HepG2 (cell line): ENCODE data around the gene BPIFB4. TPM values are rescaled to one million over a fixed set of nuclear protein-coding genes. Genes with fewer than 3 reads are reported as not detected.

Source experiments
- BORCS8-MEF2B ChIP-seq: sonication (generic); formaldehyde crosslinking; IDR thresholded peaks from 2 replicates; pipeline ENCODE4 v1.8.0; 2022; ENCODE audit warnings: mild to moderate bottlenecking, missing genetic modification reagents
- CENPT ChIP-seq: sonication (generic); formaldehyde crosslinking; IDR thresholded peaks from 2 replicates; pipeline ENCODE4 v1.8.0; 2022; ENCODE audit warnings: low read depth, mild to moderate bottlenecking, moderate library complexity, missing genetic modification reagents
- ERF ChIP-seq: IDR thresholded peaks from 2 replicates; pipeline ENCODE4 v1.6.1; 2018; ENCODE audit warnings: missing biosample characterization, missing genetic modification reagents
- GFI1 ChIP-seq: sonication (generic); formaldehyde crosslinking; IDR thresholded peaks from 2 replicates; pipeline ENCODE4 v1.5.0; 2020; ENCODE audit warnings: missing genetic modification reagents, mild to moderate bottlenecking, borderline replicate concordance
- HIVEP1 ChIP-seq: sonication (generic); formaldehyde crosslinking; IDR thresholded peaks from 2 replicates; pipeline ENCODE4 v1.4.0; 2020; ENCODE audit warnings: mild to moderate bottlenecking, missing genetic modification reagents
- HMG20A ChIP-seq: IDR thresholded peaks from 2 replicates; pipeline ENCODE4 v1.6.1; 2016; ENCODE audit warnings: borderline replicate concordance
- MATR3 ChIP-seq: sonication (generic); formaldehyde crosslinking; IDR thresholded peaks from 2 replicates; pipeline ENCODE4 v1.4.0; 2020; ENCODE audit warnings: missing genetic modification reagents
- NKX3-1 ChIP-seq: sonication (generic); formaldehyde crosslinking; IDR thresholded peaks from 2 replicates; pipeline ENCODE4 v1.5.0; 2020; ENCODE audit warnings: missing genetic modification reagents
- NR2F1 ChIP-seq, 2 experiments: fragments of 450-650 bp in 1 of 2; formaldehyde crosslinking in 1 of 2; IDR thresholded peaks; 2 replicates each; pipeline versions ENCODE4 v1.5.0 to v1.6.1; 2016 to 2020; ENCODE audit warnings: mild to moderate bottlenecking in 1 of 2, missing compliant biosample characterization in 1 of 2, missing genetic modification reagents in 1 of 2, moderate library complexity in 1 of 2
- NR2F6 ChIP-seq, 2 experiments: IDR thresholded peaks; 2 replicates each; pipeline ENCODE4 v1.6.1; 2016; ENCODE audit warnings: antibody characterized with exemption in 1 of 2, mild to moderate bottlenecking in 1 of 2
- SOX13 ChIP-seq, 3 experiments: fragments of 450-650 bp in 1 of 3; sonication (generic) in 1 of 3; formaldehyde crosslinking in 1 of 3; IDR thresholded peaks in 2 of 3; conservative IDR thresholded peaks in 1 of 3; 2 replicates each; pipeline versions ENCODE4 v1.5.0 to v1.6.1; 2016 to 2020; ENCODE audit warnings: antibody characterized with exemption in 1 of 3, mild to moderate bottlenecking in 1 of 3, missing compliant biosample characterization in 1 of 3, missing genetic modification reagents in 1 of 3, moderate library complexity in 1 of 3
- SOX5 ChIP-seq: IDR thresholded peaks from 2 replicates; pipeline ENCODE4 v1.6.1; 2016; ENCODE audit warnings: borderline replicate concordance
- TARDBP ChIP-seq: sonication (generic); formaldehyde crosslinking; IDR thresholded peaks from 2 replicates; pipeline ENCODE4 v1.8.0; 2022; ENCODE audit warnings: mild to moderate bottlenecking, missing genetic modification reagents
- TBP ChIP-seq: sonication (generic); formaldehyde crosslinking; IDR thresholded peaks from 2 replicates; pipeline ENCODE4 v1.5.0; 2020; ENCODE audit warnings: missing genetic modification reagents
- ZNF460 ChIP-seq: sonication (generic); formaldehyde crosslinking; IDR thresholded peaks from 2 replicates; pipeline ENCODE4 v1.5.1; 2020; ENCODE audit warnings: missing genetic modification reagents, mild to moderate bottlenecking, borderline replicate concordance
- ZNF484 ChIP-seq: sonication (generic); formaldehyde crosslinking; IDR thresholded peaks from 2 replicates; pipeline ENCODE4 v1.5.1; 2020; ENCODE audit warnings: mild to moderate bottlenecking, low read depth, missing genetic modification reagents, borderline replicate concordance
- ZNF780A ChIP-seq: sonication (generic); formaldehyde crosslinking; IDR thresholded peaks from 2 replicates; pipeline ENCODE4 v1.8.0; 2022; ENCODE audit warnings: mild to moderate bottlenecking, missing genetic modification reagents, moderate library complexity
- polyA plus RNA-seq, 8 experiments: library from polyadenylated mRNA; depleted of rRNA in 3 of 8; stranded (reverse) in 7 of 8; unstranded in 1 of 8; fragments of >200 nt; fragmentation: Illumina TruSeq in 4 of 8; extraction: Trizol in 4 of 8; gene quantifications; 2 replicates each; pipeline versions ENCODE4 v1.2.1 to v1.2.3, GENCODE V29; 2011 to 2016; ENCODE audit warnings: low read depth in 4 of 8, missing spikeins in 1 of 8, mixed read lengths in 1 of 8; ENCODE audit not compliant: insufficient read depth in 1 of 8
- total RNA-seq, 5 experiments: library from RNA; depleted of rRNA; stranded (reverse); fragments of >200 nt; fragmentation: Illumina TruSeq; extraction: Trizol; gene quantifications; 2 replicates each; pipeline ENCODE4 v1.2.3, GENCODE V29; 2016; ENCODE audit warnings: low read depth in 1 of 5
- TF ChIP-seq, protein P1 (sequence below): sonication (generic); formaldehyde crosslinking; IDR thresholded peaks from 2 replicates; pipeline ENCODE4 v1.4.0; 2020; ENCODE audit warnings: missing genetic modification reagents
- TF ChIP-seq, protein P2 (sequence below): sonication (generic); formaldehyde crosslinking; IDR thresholded peaks from 2 replicates; pipeline ENCODE4 v1.4.0; 2020; ENCODE audit warnings: missing genetic modification reagents
- TF ChIP-seq, protein P3 (sequence below): sonication (generic); formaldehyde crosslinking; IDR thresholded peaks from 2 replicates; pipeline ENCODE4 v1.9.0; 2021; ENCODE audit warnings: mild to moderate bottlenecking, missing genetic modification reagents

BPIFB4 gene
- total and polyA plus RNA-seq, 2 of the 13 experiments (the other 11 are each of a cell fraction or from before 2014, with no cell fraction given) = 0.09 TPM; not detected in 1

DNA sequence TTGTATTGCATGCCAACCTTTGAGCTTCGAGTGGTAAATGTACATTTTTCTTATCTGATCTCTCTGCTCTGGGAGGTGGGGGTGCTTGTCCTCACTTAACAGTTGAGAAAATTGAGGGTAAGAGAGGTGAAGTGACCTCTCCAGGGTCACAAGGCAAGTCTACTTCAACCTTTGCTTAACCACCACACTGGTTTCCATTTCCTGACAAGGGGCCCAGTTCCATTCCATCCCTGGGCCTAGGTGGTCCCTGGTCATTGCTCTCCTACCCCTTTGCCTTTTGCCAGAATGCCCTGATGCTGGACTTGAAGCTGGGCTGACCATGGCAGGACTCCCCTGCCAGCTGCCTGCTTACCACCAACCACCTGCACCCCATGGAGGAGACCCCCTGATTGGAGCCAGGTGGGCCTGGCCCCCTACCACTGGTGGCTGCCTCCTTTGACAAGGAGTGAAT lies 35.7 kb upstream of the BPIFB4 start (continued):
- TF ChIP-seq HIVEP1 (CRISPR knock-in tag) (0 out of 2 replicates have a peak, but pooled peaks have one; percentile 30), TARDBP (CRISPR knock-in tag) (peak; percentile 20; the same call in 1 of the 2 replicates), ZNF484 (no peak), ERF (CRISPR knock-in tag) (no peak), CENPT (CRISPR knock-in tag) (no peak), NKX3-1 (no peak), BORCS8-MEF2B (no peak), SOX13 (IDR thresholded peaks at IDR 0.05) (no peak), SOX13 (CRISPR knock-in tag; conservative IDR thresholded peaks at IDR 0.05 in 1 of 2, IDR thresholded peaks at IDR 0.05 in 1 of 2) (peak in 1 of 2 experiments; percentile 88; a peak in 1 of 4 replicates), TBP (no peak), ZNF460 (CRISPR knock-in tag) (no peak), ZNF780A (no peak), GFI1 (no peak), MATR3 (no peak), SOX5 (CRISPR knock-in tag) (0 out of 2 replicates have a peak, but pooled peaks have one; percentile 83), HMG20A (CRISPR knock-in tag) (peak; percentile 43; the same call in 1 of the 2 replicates), NR2F1 (CRISPR knock-in tag; IDR thresholded peaks at IDR 0.05) (0 out of 4 replicates have a peak, but pooled peaks of 1 of the 2 experiments have one; percentile 8), NR2F6 (IDR thresholded peaks at IDR 0.05) (peak; percentile 87), NR2F6 (CRISPR knock-in tag; IDR thresholded peaks at IDR 0.05) (peak; percentile 85)
- TF ChIP-seq, protein P1, sequence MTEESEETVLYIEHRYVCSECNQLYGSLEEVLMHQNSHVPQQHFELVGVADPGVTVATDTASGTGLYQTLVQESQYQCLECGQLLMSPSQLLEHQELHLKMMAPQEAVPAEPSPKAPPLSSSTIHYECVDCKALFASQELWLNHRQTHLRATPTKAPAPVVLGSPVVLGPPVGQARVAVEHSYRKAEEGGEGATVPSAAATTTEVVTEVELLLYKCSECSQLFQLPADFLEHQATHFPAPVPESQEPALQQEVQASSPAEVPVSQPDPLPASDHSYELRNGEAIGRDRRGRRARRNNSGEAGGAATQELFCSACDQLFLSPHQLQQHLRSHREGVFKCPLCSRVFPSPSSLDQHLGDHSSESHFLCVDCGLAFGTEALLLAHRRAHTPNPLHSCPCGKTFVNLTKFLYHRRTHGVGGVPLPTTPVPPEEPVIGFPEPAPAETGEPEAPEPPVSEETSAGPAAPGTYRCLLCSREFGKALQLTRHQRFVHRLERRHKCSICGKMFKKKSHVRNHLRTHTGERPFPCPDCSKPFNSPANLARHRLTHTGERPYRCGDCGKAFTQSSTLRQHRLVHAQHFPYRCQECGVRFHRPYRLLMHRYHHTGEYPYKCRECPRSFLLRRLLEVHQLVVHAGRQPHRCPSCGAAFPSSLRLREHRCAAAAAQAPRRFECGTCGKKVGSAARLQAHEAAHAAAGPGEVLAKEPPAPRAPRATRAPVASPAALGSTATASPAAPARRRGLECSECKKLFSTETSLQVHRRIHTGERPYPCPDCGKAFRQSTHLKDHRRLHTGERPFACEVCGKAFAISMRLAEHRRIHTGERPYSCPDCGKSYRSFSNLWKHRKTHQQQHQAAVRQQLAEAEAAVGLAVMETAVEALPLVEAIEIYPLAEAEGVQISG (CRISPR knock-in tag) = no peak
- TF ChIP-seq, protein P2, sequence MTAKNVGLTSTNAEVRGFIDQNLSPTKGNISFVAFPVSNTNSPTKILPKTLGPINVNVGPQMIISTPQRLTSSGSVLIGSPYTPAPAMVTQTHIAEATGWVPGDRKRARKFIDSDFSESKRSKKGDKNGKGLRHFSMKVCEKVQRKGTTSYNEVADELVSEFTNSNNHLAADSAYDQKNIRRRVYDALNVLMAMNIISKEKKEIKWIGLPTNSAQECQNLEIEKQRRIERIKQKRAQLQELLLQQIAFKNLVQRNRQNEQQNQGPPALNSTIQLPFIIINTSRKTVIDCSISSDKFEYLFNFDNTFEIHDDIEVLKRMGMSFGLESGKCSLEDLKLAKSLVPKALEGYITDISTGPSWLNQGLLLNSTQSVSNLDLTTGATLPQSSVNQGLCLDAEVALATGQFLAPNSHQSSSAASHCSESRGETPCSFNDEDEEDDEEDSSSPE (CRISPR knock-in tag) = peak; percentile 35; the same call in 1 of the 2 replicates
- TF ChIP-seq, protein P3, sequence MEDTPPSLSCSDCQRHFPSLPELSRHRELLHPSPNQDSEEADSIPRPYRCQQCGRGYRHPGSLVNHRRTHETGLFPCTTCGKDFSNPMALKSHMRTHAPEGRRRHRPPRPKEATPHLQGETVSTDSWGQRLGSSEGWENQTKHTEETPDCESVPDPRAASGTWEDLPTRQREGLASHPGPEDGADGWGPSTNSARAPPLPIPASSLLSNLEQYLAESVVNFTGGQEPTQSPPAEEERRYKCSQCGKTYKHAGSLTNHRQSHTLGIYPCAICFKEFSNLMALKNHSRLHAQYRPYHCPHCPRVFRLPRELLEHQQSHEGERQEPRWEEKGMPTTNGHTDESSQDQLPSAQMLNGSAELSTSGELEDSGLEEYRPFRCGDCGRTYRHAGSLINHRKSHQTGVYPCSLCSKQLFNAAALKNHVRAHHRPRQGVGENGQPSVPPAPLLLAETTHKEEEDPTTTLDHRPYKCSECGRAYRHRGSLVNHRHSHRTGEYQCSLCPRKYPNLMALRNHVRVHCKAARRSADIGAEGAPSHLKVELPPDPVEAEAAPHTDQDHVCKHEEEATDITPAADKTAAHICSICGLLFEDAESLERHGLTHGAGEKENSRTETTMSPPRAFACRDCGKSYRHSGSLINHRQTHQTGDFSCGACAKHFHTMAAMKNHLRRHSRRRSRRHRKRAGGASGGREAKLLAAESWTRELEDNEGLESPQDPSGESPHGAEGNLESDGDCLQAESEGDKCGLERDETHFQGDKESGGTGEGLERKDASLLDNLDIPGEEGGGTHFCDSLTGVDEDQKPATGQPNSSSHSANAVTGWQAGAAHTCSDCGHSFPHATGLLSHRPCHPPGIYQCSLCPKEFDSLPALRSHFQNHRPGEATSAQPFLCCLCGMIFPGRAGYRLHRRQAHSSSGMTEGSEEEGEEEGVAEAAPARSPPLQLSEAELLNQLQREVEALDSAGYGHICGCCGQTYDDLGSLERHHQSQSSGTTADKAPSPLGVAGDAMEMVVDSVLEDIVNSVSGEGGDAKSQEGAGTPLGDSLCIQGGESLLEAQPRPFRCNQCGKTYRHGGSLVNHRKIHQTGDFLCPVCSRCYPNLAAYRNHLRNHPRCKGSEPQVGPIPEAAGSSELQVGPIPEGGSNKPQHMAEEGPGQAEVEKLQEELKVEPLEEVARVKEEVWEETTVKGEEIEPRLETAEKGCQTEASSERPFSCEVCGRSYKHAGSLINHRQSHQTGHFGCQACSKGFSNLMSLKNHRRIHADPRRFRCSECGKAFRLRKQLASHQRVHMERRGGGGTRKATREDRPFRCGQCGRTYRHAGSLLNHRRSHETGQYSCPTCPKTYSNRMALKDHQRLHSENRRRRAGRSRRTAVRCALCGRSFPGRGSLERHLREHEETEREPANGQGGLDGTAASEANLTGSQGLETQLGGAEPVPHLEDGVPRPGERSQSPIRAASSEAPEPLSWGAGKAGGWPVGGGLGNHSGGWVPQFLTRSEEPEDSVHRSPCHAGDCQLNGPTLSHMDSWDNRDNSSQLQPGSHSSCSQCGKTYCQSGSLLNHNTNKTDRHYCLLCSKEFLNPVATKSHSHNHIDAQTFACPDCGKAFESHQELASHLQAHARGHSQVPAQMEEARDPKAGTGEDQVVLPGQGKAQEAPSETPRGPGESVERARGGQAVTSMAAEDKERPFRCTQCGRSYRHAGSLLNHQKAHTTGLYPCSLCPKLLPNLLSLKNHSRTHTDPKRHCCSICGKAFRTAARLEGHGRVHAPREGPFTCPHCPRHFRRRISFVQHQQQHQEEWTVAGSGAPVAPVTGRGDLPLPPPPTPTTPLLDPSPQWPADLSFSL (CRISPR knock-in tag) = no peak
